ENCODE measurements around the gene CDH23. TPM values are rescaled to one million over a fixed set of nuclear protein-coding genes. Genes with fewer than 3 reads are reported as not detected.

Gene CDH23
- total and polyA plus RNA-seq, 9 of the 15 experiments (the other 6 are each of a cell fraction or from before 2014, with no cell fraction given): 0.18 to 1.2 (median 0.47) TPM

DNA sequence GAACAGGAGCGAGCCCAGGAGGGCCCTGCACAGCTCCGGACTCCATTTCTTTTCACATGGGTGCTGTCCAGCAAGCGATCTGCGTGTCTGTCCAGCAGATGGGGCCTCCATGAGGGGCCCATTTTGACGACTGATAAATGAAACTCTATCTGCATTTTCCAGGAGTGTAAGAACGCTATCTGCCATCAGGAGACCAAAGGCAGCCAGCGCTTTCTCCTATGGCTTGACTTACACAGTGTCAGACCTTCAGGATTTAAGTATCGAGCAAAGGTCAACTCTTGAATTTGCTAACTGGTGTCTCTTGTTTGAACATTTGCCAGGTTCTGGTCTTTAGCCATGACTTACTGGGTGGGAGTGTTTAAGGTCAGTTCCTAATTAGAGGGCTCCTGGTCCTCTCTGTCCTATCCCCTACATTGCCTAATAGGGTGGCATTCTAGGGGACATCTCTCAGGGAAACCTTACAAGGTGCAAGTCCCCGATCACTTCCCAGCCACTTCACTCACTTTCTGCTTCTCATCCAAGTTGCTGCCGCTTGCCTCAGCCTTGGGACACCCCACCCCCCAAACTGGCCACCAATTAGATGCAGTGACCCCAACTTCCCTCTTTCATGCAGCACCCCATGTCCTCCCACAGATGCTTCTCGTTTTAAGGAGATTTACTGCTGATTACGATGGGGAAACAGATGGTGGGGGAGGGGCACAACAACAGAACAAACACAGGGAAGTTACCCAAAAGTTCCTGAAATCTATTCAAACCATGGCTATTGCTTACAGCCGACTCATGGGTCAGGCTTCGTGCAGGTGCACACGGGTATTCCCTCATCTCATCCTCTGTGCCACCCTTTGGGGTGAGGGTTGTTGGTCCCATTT lies 356.6 kb downstream of the CDH23 start (continued):
- no peak for TF ChIP-seq HEY1 (CRISPR knock-in tag; IDR thresholded peaks at IDR 0.05; ENCODE audit: borderline replicate concordance)
- TF ChIP-seq ZNF785 (CRISPR knock-in tag; IDR thresholded peaks at IDR 0.05): no peak; the same call in 1 of the 2 replicates
- TF ChIP-seq RFX1 (IDR thresholded peaks at IDR 0.05): no peak
- peak; percentile 42 for TF ChIP-seq NCOR1 (IDR thresholded peaks at IDR 0.05)
- no peak for TF ChIP-seq HCFC1 (IDR thresholded peaks at IDR 0.05; ENCODE audit: low read depth, low read length)
- no peak for TF ChIP-seq XRCC5 (IDR thresholded peaks at IDR 0.05; ENCODE audit: low read depth, low read length)
- TF ChIP-seq RBM25 (IDR thresholded peaks at IDR 0.05; ENCODE audit: low read depth, low read length, severe bottlenecking): peak; percentile 71
- peak; percentile 82 for TF ChIP-seq HDAC2 (IDR thresholded peaks at IDR 0.05)
- peak; percentile 90 for TF ChIP-seq ZSCAN32 (CRISPR knock-in tag; IDR thresholded peaks at IDR 0.05)
- no peak for TF ChIP-seq FOXJ3 (CRISPR knock-in tag; IDR thresholded peaks at IDR 0.05)
- peak; percentile 86 for TF ChIP-seq POLR2H (tag; IDR thresholded peaks at IDR 0.05; ENCODE audit: low read depth)
- TF ChIP-seq ZNF449 (CRISPR knock-in tag; IDR thresholded peaks at IDR 0.05): peak; percentile 73
- TF ChIP-seq POU5F1 (IDR thresholded peaks at IDR 0.05; ENCODE audit: borderline replicate concordance, low read depth, low read length, partially characterized antibody): no peak
- no peak for TF ChIP-seq ZNF133 (CRISPR knock-in tag; IDR thresholded peaks at IDR 0.05)
- TF ChIP-seq ZNF3 (CRISPR knock-in tag; IDR thresholded peaks at IDR 0.05): peak; percentile 70; the same call in 1 of the 2 replicates
- TF ChIP-seq MTA2 (IDR thresholded peaks at IDR 0.05; ENCODE audit: low read depth): peak; percentile 37
- TF ChIP-seq PTTG1 (tag; IDR thresholded peaks at IDR 0.05; ENCODE audit: low read depth): peak; percentile 38; the same call in 1 of the 2 replicates
- peak; percentile 56; the same call in 1 of the 2 replicates for TF ChIP-seq ZNF12 (CRISPR knock-in tag; IDR thresholded peaks at IDR 0.05)
- TF ChIP-seq GTF2B (IDR thresholded peaks at IDR 0.05; ENCODE audit: extremely low read depth, insufficient read length): no peak
- peak; percentile 75 for TF ChIP-seq CBFA2T3 (IDR thresholded peaks at IDR 0.05)
- TF ChIP-seq FOXA3 (CRISPR knock-in tag; conservative IDR thresholded peaks at IDR 0.05 in 1 of 2, IDR thresholded peaks at IDR 0.05 in 1 of 2): peak; percentile 79 to 84; a peak in 2 of 4 replicates
- TF ChIP-seq, protein P1, sequence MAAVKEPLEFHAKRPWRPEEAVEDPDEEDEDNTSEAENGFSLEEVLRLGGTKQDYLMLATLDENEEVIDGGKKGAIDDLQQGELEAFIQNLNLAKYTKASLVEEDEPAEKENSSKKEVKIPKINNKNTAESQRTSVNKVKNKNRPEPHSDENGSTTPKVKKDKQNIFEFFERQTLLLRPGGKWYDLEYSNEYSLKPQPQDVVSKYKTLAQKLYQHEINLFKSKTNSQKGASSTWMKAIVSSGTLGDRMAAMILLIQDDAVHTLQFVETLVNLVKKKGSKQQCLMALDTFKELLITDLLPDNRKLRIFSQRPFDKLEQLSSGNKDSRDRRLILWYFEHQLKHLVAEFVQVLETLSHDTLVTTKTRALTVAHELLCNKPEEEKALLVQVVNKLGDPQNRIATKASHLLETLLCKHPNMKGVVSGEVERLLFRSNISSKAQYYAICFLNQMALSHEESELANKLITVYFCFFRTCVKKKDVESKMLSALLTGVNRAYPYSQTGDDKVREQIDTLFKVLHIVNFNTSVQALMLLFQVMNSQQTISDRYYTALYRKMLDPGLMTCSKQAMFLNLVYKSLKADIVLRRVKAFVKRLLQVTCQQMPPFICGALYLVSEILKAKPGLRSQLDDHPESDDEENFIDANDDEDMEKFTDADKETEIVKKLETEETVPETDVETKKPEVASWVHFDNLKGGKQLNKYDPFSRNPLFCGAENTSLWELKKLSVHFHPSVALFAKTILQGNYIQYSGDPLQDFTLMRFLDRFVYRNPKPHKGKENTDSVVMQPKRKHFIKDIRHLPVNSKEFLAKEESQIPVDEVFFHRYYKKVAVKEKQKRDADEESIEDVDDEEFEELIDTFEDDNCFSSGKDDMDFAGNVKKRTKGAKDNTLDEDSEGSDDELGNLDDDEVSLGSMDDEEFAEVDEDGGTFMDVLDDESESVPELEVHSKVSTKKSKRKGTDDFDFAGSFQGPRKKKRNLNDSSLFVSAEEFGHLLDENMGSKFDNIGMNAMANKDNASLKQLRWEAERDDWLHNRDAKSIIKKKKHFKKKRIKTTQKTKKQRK (IDR thresholded peaks at IDR 0.05; ENCODE audit: borderline replicate concordance, low read depth, low read length): no peak
- no peak for TF ChIP-seq ZNF274 (IDR thresholded peaks at IDR 0.05; ENCODE audit: borderline replicate concordance, low read depth, low read length)
- TF ChIP-seq L3MBTL2 (IDR thresholded peaks at IDR 0.05): no peak; the same call in none of the 2 replicates
